Measurements from ENCODE around the gene EBNA1BP2. TPM values are rescaled to one million over a fixed set of nuclear protein-coding genes. Genes with fewer than 3 reads are reported as not detected.
"Not testable (repeated sequence)": the region's sequence is repeated elsewhere in the genome, so short reads cannot be mapped to it uniquely, and the experiment has no call there.

Gene EBNA1BP2
- polyA plus RNA-seq, 3 donors, result 74.4 to 81.7 (median 77.5) TPM

GRCh38 chr1:43123031-43123430 is 49.1 kb downstream of the EBNA1BP2 start:
- no peak for DNase-seq (ENCODE audit: low read depth in 3 of 3, low spot score in 2 of 3)

GRCh38 chr1:43121256-43121900 is 50.7 kb downstream of the EBNA1BP2 start:
- DNase-seq (ENCODE audit: low read depth in 3 of 3, low spot score in 2 of 3), result no peak

DNA sequence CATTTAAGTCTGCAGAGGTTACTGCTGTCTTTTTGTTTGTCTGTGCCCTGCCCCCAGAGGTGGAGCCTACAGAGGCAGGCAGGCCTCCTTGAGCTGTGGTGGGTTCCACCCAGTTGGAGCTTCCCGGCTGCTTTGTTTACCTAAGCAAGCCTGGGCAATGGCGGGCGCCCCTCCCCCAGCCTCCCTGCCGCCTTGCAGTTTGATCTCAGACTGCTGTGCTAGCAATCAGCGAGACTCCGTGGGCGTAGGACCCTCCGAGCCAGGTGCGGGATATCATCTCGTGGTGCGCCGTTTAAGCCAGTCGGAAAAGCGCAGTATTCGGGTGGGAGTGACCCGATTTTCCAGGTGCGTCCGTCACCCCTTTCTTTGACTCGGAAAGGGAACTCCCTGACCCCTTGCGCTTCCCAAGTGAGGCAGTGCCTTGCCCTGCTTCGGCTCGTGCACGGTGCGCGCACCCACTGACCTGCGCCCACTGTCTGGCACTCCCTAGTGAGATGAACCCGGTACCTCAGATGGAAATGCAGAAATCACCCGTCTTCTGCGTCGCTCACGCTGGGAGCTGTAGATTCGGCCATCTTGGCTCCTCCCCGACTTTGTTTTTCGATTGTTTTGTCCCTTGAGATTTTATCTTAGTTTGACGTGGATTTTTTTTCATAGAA is 52.0 kb downstream of the EBNA1BP2 start:
- DNase-seq (ENCODE audit: low read depth in 3 of 3, low spot score in 2 of 3), result not testable (repeated sequence)

Other genes starting within 250 kb of the EBNA1BP2 start
- gene SLC2A1, start 213.4 kb downstream of the EBNA1BP2 start, polyA plus RNA-seq (ENCODE audit: insufficient read length in 3 of 3), result 10 to 100 TPM; 31.1 to 36.8 (median 34.9) TPM
- 1 to 10 TPM; 2.7 to 3.6 (median 3.1) TPM for gene CFAP57, start within 50 bp of the EBNA1BP2 start, polyA plus RNA-seq (ENCODE audit: insufficient read length in 3 of 3)
- 10 to 100 TPM; 13.6 to 15.9 (median 13.7) TPM for gene TMEM125, start 97.7 kb upstream of the EBNA1BP2 start, polyA plus RNA-seq (ENCODE audit: insufficient read length in 3 of 3)
- gene C1orf210, start 113.3 kb upstream of the EBNA1BP2 start, polyA plus RNA-seq (ENCODE audit: insufficient read length in 3 of 3), result 10 to 100 TPM; 25.6 to 27.8 (median 26.5) TPM
- gene TIE1, start 128.7 kb upstream of the EBNA1BP2 start, polyA plus RNA-seq (ENCODE audit: insufficient read length in 3 of 3), result 10 to 100 TPM; 42.6 to 51.4 (median 44.6) TPM
- under 1 TPM; 0.50 to 0.87 (median 0.55) TPM for gene MPL, start 165.5 kb upstream of the EBNA1BP2 start, polyA plus RNA-seq (ENCODE audit: insufficient read length in 3 of 3)
- gene CDC20, start 186.7 kb upstream of the EBNA1BP2 start, polyA plus RNA-seq (ENCODE audit: insufficient read length in 3 of 3), result 10 to 100 TPM; 37.6 to 40.6 (median 38.2) TPM
- 10 to 100 TPM; 78.1 to 90.0 (median 89.8) TPM for gene ELOVL1, start 195.7 kb upstream of the EBNA1BP2 start, polyA plus RNA-seq (ENCODE audit: insufficient read length in 3 of 3)
- gene MED8, start 217.5 kb upstream of the EBNA1BP2 start, polyA plus RNA-seq (ENCODE audit: insufficient read length in 3 of 3), result 10 to 100 TPM; 40.0 to 41.5 (median 40.0) TPM
- gene SZT2, start 217.6 kb upstream of the EBNA1BP2 start, polyA plus RNA-seq (ENCODE audit: insufficient read length in 3 of 3), result 10 to 100 TPM; 15.9 to 17.9 (median 16.7) TPM